ENCODE data around the gene MPND. TPM values are rescaled to one million over a fixed set of nuclear protein-coding genes. Genes with fewer than 3 reads are reported as not detected.
A peak's percentile ranks its signal among the peaks of the same experiment; 100 is the strongest.
"Not testable (repeated sequence)": the region's sequence is repeated elsewhere in the genome, so short reads cannot be mapped to it uniquely, and the experiment has no call there.

Gene MPND
- total RNA-seq, 5 donors from 2014 or later (not counting 1 experiment from before 2014, with no cell fraction given) = 10.7 to 27.3 (median 22.6) TPM

DNA sequence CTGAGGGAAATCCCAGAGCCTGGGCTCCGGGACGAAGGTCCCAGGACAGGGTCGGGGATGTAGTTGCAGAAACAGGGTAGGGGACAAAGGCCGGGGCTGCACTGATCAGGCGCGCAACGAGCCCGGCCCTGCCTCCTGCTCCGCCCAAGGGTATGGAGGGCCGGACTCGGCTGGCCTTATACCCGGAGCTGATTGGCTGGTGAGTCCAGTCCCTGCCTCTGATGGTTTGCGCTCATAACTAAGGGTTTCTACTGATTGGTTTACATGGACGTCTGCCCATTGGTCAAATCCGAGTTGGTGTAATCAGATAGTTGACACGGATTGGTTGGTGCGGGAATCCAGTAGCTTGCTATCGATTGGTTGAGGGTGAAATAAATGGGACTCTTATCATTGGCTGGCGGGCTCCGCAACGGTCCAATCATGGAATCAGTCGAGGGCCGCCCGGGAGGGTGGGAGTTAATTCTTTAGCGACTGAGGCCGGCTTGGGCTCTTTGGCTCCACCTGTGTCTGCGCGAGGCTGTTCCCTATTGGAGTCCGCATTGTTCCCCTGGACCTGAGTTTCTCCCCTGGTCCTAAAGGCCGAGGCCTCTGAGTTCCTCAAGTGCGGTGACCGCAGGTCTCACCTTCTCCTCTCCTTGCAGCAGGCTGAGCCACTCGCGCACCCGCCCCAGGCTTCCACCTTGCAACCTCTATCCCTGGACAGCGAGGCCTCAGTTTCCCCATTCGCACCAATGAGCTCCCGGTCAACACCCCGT lies 570 bp upstream of the MPND start:
- H3K4me1 Mint-ChIP-seq = peaks cover 30 to 41% (median 40%) of the 10 kb centered on the region in 3 donors
- Histone ChIP-seq H3K27me3 (replicated peaks in 1 of 2; ENCODE audit: control insufficient read depth in 2 of 2, extremely low read depth in 1 of 2, insufficient read depth in 2 of 2, low read length in 1 of 2) (no peaks in the 10 kb centered on the region), H3K27ac (ENCODE audit: low read length) (peak overlapping the region; percentile 86), H3K36me3 (ENCODE audit: control insufficient read depth in 2 of 2, extremely low read depth in 1 of 2, insufficient read depth in 1 of 2, low read length in 1 of 2) (peaks cover 0 to 3% of the 10 kb centered on the region in 2 donors), H3K4me1 (ENCODE audit: control insufficient read depth in 1 of 2, extremely low read depth in 1 of 2, insufficient read depth in 2 of 2, low read length in 2 of 2) (peaks cover 8 to 46% of the 10 kb centered on the region in 2 experiments), H3K4me3 (ENCODE audit: control insufficient read depth in 1 of 2, extremely low read depth in 1 of 2, low read length in 1 of 2) (peak overlapping the region; percentile 73 to 96), H3K9me3 (no peaks in the 10 kb centered on the region)
- H3K27me3 Mint-ChIP-seq = no peaks in the 10 kb centered on the region
- H3K9me3 Mint-ChIP-seq = no peaks in the 10 kb centered on the region
- peak overlapping the region; percentile 84 to 90 (median 89) for H3K4me3 Mint-ChIP-seq
- peak overlapping the region; percentile 84 to 94 for H3K27ac Mint-ChIP-seq
- POLR2A ChIA-PET = interaction anchor here in 1 of 2 donors (0.5 to 1.7 kb wide), 9 partner anchors 10 to 273 kb away, joined by 3 to 13 read pairs (median 3); partner anchors contain the start of genes TMIGD2 and YJU2
- H3K36me3 Mint-ChIP-seq = peaks cover 6% of the 10 kb centered on the region
- CTCF ChIA-PET = interaction anchor here in 1 of 2 donors (0.6 to 2.8 kb wide), 18 partner anchors 10 to 788 kb away, joined by 3 to 39 read pairs (median 4); partner anchors contain the start of genes CHAF1A, HDGFL2, PIAS4 and SH3GL1
- WGBS (ENCODE audit: insufficient coverage) = under 1% methylated on average over 31 of the region's 39 CpGs
- ATAC-seq (replicated peaks in 1 of 4) (peak; percentile 79 to 81 (median 81)), DNase-seq (peak; percentile 81 to 97 (median 91))

DNA sequence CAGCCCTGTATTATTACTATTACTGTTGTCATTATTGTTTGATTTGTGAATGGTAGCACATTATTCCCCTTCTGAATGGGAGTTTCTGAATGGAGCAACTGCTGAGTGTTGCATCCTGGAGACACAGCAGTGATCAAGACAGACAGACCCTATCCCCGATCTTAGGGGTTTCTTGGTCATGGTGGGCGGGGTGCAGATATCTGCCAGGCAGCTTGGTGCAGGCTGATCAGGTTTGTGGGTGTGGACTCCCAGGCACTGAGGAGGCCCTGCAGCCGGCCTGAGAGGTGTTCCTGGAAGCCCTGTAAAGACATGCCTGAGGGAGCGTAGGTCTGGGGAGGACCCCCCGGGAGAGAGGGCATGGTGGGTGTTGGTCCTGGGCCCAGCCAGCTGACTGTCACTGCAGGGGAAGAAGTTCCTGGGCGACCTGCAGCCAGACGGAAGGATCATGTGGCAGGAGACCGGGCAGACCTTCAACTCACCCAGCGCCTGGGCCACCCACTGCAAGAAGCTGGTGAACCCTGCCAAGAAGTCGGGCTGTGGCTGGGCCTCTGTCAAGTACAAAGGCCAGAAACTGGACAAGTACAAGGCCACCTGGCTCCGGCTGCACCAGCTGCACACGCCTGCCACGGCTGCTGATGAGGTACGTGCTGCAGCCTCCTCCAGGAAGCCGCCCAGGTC lies 2.1 kb downstream of the MPND start:
- peaks cover 6% of the 10 kb centered on the region for H3K36me3 Mint-ChIP-seq

DNA sequence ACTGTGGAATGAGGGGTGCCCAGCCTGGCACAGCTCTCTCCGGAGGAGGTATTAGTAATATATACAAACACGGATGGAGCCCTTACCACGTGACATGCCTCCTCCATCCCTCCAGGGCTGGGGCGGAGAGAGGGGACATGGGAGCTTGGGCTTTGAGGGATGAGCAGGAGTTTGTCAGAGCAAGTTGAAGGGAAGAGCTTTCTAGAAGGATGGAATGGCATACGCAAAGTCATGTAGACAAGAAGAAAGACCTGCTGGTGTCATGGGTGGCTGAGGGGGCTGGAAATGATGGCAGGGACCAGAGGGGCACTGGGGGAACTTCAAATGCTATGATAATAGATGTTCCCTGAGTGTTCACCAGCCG lies 2.6 kb downstream of the MPND start:
- H3K27ac ChIP-seq (ENCODE audit: low read length) = no peak overlapping the region
- Mint-ChIP-seq H3K36me3 (peaks cover 6% of the 10 kb centered on the region), H3K4me1 (peaks cover 17 to 24% (median 21%) of the 10 kb centered on the region in 3 donors), H3K27me3 (no peaks in the 10 kb centered on the region), H3K27ac (no peak overlapping the region), H3K4me3 (no peak overlapping the region), H3K9me3 (no peaks in the 10 kb centered on the region)
- H3K27me3 ChIP-seq (replicated peaks in 1 of 2; ENCODE audit: control insufficient read depth in 2 of 2, extremely low read depth in 1 of 2, insufficient read depth in 2 of 2, low read length in 1 of 2) = no peaks in the 10 kb centered on the region
- no peaks in the 10 kb centered on the region for H3K9me3 ChIP-seq
- H3K4me3 ChIP-seq (ENCODE audit: control insufficient read depth in 1 of 2, extremely low read depth in 1 of 2, low read length in 1 of 2) = no peak overlapping the region
- H3K36me3 ChIP-seq (ENCODE audit: control insufficient read depth in 2 of 2, extremely low read depth in 1 of 2, insufficient read depth in 1 of 2, low read length in 1 of 2) = peaks cover 0 to 3% of the 10 kb centered on the region in 2 donors
- ChIA-PET CTCF (no interaction called here), POLR2A (no interaction called here)
- H3K4me1 ChIP-seq (ENCODE audit: control insufficient read depth in 1 of 2, extremely low read depth in 1 of 2, insufficient read depth in 2 of 2, low read length in 2 of 2) = peaks cover 5 to 29% of the 10 kb centered on the region in 2 experiments
- no peak for DNase-seq
- WGBS (ENCODE audit: insufficient coverage) = 100% methylated on average over 2 of the region's 6 CpGs
- no peak for ATAC-seq (replicated peaks in 1 of 4)

More for the DNA sequence above, 2.1 kb downstream of the MPND start:
- Histone ChIP-seq H3K36me3 (ENCODE audit: control insufficient read depth in 2 of 2, extremely low read depth in 1 of 2, insufficient read depth in 1 of 2, low read length in 1 of 2) (peaks cover 0 to 3% of the 10 kb centered on the region in 2 donors), H3K27ac (ENCODE audit: low read length) (no peak overlapping the region), H3K9me3 (no peaks in the 10 kb centered on the region), H3K4me1 (ENCODE audit: control insufficient read depth in 1 of 2, extremely low read depth in 1 of 2, insufficient read depth in 2 of 2, low read length in 2 of 2) (peaks cover 5 to 29% of the 10 kb centered on the region in 2 experiments), H3K27me3 (replicated peaks in 1 of 2; ENCODE audit: control insufficient read depth in 2 of 2, extremely low read depth in 1 of 2, insufficient read depth in 2 of 2, low read length in 1 of 2) (no peaks in the 10 kb centered on the region), H3K4me3 (ENCODE audit: control insufficient read depth in 1 of 2, extremely low read depth in 1 of 2, low read length in 1 of 2) (no peak overlapping the region)
- CTCF ChIA-PET = no interaction called here
- Mint-ChIP-seq H3K27me3 (no peaks in the 10 kb centered on the region), H3K9me3 (no peaks in the 10 kb centered on the region), H3K27ac (peak overlapping the region in 1 of 2 donors; percentile 44), H3K4me1 (peaks cover 17 to 24% (median 21%) of the 10 kb centered on the region in 3 donors), H3K4me3 (peak overlapping the region; percentile 58 to 84 (median 70))
- ATAC-seq (replicated peaks in 1 of 4) (no peak), DNase-seq (no peak)
- POLR2A ChIA-PET = no interaction called here
- WGBS (ENCODE audit: insufficient coverage) = 94% methylated on average over 15 of the region's 15 CpGs

DNA sequence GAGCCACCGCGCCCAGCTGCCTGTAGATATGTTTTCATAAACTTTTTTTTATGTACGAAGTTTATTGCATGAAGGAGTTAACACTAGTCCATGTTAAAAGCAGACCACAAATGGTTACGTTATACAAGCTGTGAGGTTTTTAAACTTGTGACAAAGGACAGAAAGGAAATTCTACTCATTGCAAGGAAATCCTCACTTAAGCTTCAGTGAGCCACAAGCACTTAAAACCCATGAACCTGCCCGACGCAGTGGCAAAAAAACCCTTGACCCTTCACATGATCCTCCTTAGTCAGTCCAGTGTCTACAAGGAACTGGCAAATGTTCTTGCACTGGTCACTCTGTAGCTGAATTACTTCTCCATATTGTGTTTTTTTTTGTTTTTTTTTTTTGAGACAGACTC lies 4.2 kb downstream of the MPND start:
- no peaks in the 10 kb centered on the region for H3K27me3 Mint-ChIP-seq
- no peak overlapping the region for H3K4me3 Mint-ChIP-seq
- Histone ChIP-seq H3K27me3 (replicated peaks in 1 of 2; ENCODE audit: control insufficient read depth in 2 of 2, extremely low read depth in 1 of 2, insufficient read depth in 2 of 2, low read length in 1 of 2) (no peaks in the 10 kb centered on the region), H3K27ac (ENCODE audit: low read length) (no peak overlapping the region), H3K4me1 (ENCODE audit: control insufficient read depth in 1 of 2, extremely low read depth in 1 of 2, insufficient read depth in 2 of 2, low read length in 2 of 2) (peaks cover 5 to 23% of the 10 kb centered on the region in 2 experiments), H3K9me3 (no peaks in the 10 kb centered on the region), H3K36me3 (ENCODE audit: control insufficient read depth in 2 of 2, extremely low read depth in 1 of 2, insufficient read depth in 1 of 2, low read length in 1 of 2) (peaks cover 0 to 3% of the 10 kb centered on the region in 2 donors), H3K4me3 (ENCODE audit: control insufficient read depth in 1 of 2, extremely low read depth in 1 of 2, low read length in 1 of 2) (no peak overlapping the region)
- ChIA-PET CTCF (interaction anchor here in 1 of 2 donors (0.6 kb wide), 1 partner anchor 51 kb away, joined by 3 read pairs; no protein-coding TSS in a partner anchor), POLR2A (no interaction called here)
- peaks cover 11 to 18% (median 15%) of the 10 kb centered on the region in 3 donors for H3K4me1 Mint-ChIP-seq
- H3K36me3 Mint-ChIP-seq = peaks cover 6% of the 10 kb centered on the region
- ATAC-seq (replicated peaks in 1 of 4) (no peak), DNase-seq (no peak)
- 93% methylated on average over 2 of the region's 6 CpGs for WGBS (ENCODE audit: insufficient coverage)
- no peak overlapping the region for H3K27ac Mint-ChIP-seq
- no peaks in the 10 kb centered on the region for H3K9me3 Mint-ChIP-seq

DNA sequence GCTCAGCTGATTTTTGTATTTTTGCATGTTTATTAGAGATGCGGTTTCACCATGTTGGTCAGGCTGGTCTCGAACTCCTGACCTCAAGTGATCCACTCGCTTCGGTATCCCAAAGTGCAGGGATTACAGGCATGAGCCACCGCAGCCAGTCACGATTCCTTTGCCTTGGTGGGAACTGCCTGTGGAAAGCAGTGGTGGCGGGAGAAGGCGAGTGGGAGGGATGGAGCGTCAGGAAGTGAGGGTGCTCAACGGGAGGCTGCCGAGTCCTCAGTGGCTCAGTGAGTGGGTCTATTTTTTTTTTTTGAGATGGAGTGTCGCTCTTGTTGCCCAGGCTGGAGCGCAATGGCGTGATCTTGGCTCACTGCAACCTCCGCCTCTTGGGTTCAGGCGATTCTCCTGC lies 5.9 kb downstream of the MPND start:
- POLR2A ChIA-PET, CTCF ChIA-PET: not testable (repeated sequence)
- 97% methylated on average over 13 of the region's 16 CpGs for WGBS (ENCODE audit: insufficient coverage)

DNA sequence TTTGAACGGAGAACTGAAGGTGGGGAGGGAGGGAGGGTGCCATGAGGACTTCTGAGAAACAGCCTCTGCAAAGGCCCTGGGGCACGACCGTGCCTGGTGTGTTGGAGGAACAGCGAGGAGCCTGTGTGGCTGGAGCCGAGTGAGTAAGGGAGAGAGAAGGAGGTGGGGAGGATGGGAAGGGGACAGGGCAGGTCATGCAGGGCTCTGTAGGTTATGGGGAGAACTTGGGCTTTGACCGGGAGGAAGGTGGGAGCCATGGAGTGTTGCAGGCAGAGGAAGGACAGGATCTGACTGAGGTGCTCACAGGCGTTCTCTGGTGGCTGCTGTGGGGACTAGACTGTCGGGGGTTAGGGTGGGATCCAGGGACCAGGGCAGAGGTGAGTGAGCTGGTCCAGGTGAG lies 6.7 kb downstream of the MPND start:
- WGBS (ENCODE audit: insufficient coverage) = 83% methylated on average over 8 of the region's 8 CpGs

More for the DNA sequence above, 5.9 kb downstream of the MPND start:
- H3K9me3 ChIP-seq; H3K36me3 ChIP-seq (ENCODE audit: control insufficient read depth in 2 of 2, extremely low read depth in 1 of 2, insufficient read depth in 1 of 2, low read length in 1 of 2); H3K27ac Mint-ChIP-seq; H3K36me3 Mint-ChIP-seq; H3K27ac ChIP-seq (ENCODE audit: low read length); H3K4me3 ChIP-seq (ENCODE audit: control insufficient read depth in 1 of 2, extremely low read depth in 1 of 2, low read length in 1 of 2); H3K4me3 Mint-ChIP-seq; ATAC-seq (replicated peaks in 1 of 4); H3K27me3 Mint-ChIP-seq; DNase-seq; H3K27me3 ChIP-seq (replicated peaks in 1 of 2; ENCODE audit: control insufficient read depth in 2 of 2, extremely low read depth in 1 of 2, insufficient read depth in 2 of 2, low read length in 1 of 2); H3K9me3 Mint-ChIP-seq; H3K4me1 Mint-ChIP-seq: not testable (repeated sequence)
- peaks cover 2 to 12% of the 10 kb centered on the region in 2 experiments for H3K4me1 ChIP-seq (ENCODE audit: control insufficient read depth in 1 of 2, extremely low read depth in 1 of 2, insufficient read depth in 2 of 2, low read length in 2 of 2)

More for the DNA sequence above, 6.7 kb downstream of the MPND start:
- H3K4me1 ChIP-seq (ENCODE audit: control insufficient read depth in 1 of 2, extremely low read depth in 1 of 2, insufficient read depth in 2 of 2, low read length in 2 of 2) = peaks cover 0 to 7% of the 10 kb centered on the region in 2 experiments
- Mint-ChIP-seq H3K4me1 (peaks cover 5 to 9% (median 7%) of the 10 kb centered on the region in 3 donors), H3K4me3 (no peak overlapping the region), H3K9me3 (no peaks in the 10 kb centered on the region), H3K27me3 (no peaks in the 10 kb centered on the region), H3K36me3 (peaks cover 6% of the 10 kb centered on the region), H3K27ac (no peak overlapping the region)
- no peak for DNase-seq
- ChIA-PET POLR2A (no interaction called here), CTCF (no interaction called here)
- no peak for ATAC-seq (replicated peaks in 1 of 4)
- no peaks in the 10 kb centered on the region for H3K9me3 ChIP-seq
- no peak overlapping the region for H3K4me3 ChIP-seq (ENCODE audit: control insufficient read depth in 1 of 2, extremely low read depth in 1 of 2, low read length in 1 of 2)
- no peaks in the 10 kb centered on the region for H3K27me3 ChIP-seq (replicated peaks in 1 of 2; ENCODE audit: control insufficient read depth in 2 of 2, extremely low read depth in 1 of 2, insufficient read depth in 2 of 2, low read length in 1 of 2)
- no peak overlapping the region for H3K27ac ChIP-seq (ENCODE audit: low read length)
- H3K36me3 ChIP-seq (ENCODE audit: control insufficient read depth in 2 of 2, extremely low read depth in 1 of 2, insufficient read depth in 1 of 2, low read length in 1 of 2) = peaks cover 0 to 3% of the 10 kb centered on the region in 2 donors
